CD4-positive, CD25-positive, alpha-beta regulatory T cell (primary cell): Measurements from ENCODE around the gene KIFBP. TPM values are rescaled to one million over a fixed set of nuclear protein-coding genes. Genes with fewer than 3 reads are reported as not detected.
"Not testable (repeated sequence)": the region's sequence is repeated elsewhere in the genome, so short reads cannot be mapped to it uniquely, and the experiment has no call there.

Experiments used
- ATAC-seq, 2 donors: fragments of 150-1000 bp; cut with Tn5 transposase; one replicate each; pipeline ENCODE4 v1.10.0; 2021; ENCODE audit warnings: low read depth in 2 of 2, moderate number of reproducible peaks in 2 of 2, moderate library complexity in 1 of 2
- DNase-seq, 3 donors: peaks; one replicate each; pipeline versions ENCODE4 v3.0.0 to v3.0.0-alpha.2; 2012 to 2022; ENCODE audit warnings: mixed read lengths in 1 of 3
- H3K27ac ChIP-seq: one replicate; pipeline ENCODE4 v1.7.0; 2013; ENCODE audit warnings: mild to moderate bottlenecking, low read length; ENCODE audit not compliant: insufficient read depth, poor library complexity, severe bottlenecking
- H3K27me3 ChIP-seq: one replicate; pipeline ENCODE4 v1.7.0; 2013; ENCODE audit warnings: low read length; ENCODE audit not compliant: control insufficient read depth, insufficient read depth
- H3K36me3 ChIP-seq: one replicate; pipeline ENCODE4 v1.7.0; 2013; ENCODE audit warnings: mild to moderate bottlenecking, low read length, moderate library complexity; ENCODE audit not compliant: control insufficient read depth, insufficient read depth
- H3K4me1 ChIP-seq: 2 replicates; pipeline ENCODE4 v1.7.0; 2013; ENCODE audit warnings: mild to moderate bottlenecking, low read length; ENCODE audit not compliant: insufficient read depth, control insufficient read depth, poor library complexity, severe bottlenecking
- H3K4me3 ChIP-seq: one replicate; pipeline ENCODE4 v1.7.0; 2013; ENCODE audit warnings: low read depth, mild to moderate bottlenecking, low read length, moderate library complexity
- H3K9me3 ChIP-seq, 2 experiments: 1 replicate in 1 of 2; 2 replicates in 1 of 2; pipeline ENCODE4 v1.7.0; 2013; ENCODE audit warnings: low read length in 2 of 2, mild to moderate bottlenecking in 1 of 2, moderate library complexity in 1 of 2; ENCODE audit not compliant: control insufficient read depth in 2 of 2
- H3K27ac Mint-ChIP-seq, 3 donors: one replicate each; pipeline ENCODE4 v1.8.0; 2020 to 2022; ENCODE audit warnings: mild to moderate bottlenecking in 3 of 3, mixed read lengths in 3 of 3, moderate library complexity in 2 of 3
- H3K27me3 Mint-ChIP-seq: one replicate; pipeline ENCODE4 v1.8.0; 2022; ENCODE audit warnings: mild to moderate bottlenecking, mixed read lengths
- H3K36me3 Mint-ChIP-seq: one replicate; pipeline ENCODE4 v1.8.0; 2020; ENCODE audit warnings: mixed read lengths
- H3K4me1 Mint-ChIP-seq, 4 donors: one replicate each; pipeline ENCODE4 v1.8.0; 2020 to 2022; ENCODE audit warnings: mixed read lengths in 4 of 4, mild to moderate bottlenecking in 1 of 4
- H3K4me3 Mint-ChIP-seq, 4 donors: one replicate each; pipeline ENCODE4 v1.8.0; 2020 to 2022; ENCODE audit warnings: mild to moderate bottlenecking in 4 of 4, mixed read lengths in 4 of 4, moderate library complexity in 3 of 4
- H3K9me3 Mint-ChIP-seq, 7 donors: one replicate each; pipeline ENCODE4 v1.8.0; 2020 to 2022; ENCODE audit warnings: mixed read lengths in 7 of 7, mild to moderate bottlenecking in 3 of 7, moderate library complexity in 2 of 7
- polyA plus RNA-seq, 4 donors: library from polyadenylated mRNA; unstranded; fragments of 300-500 nt; fragmentation: Illumina TruSeq; gene quantifications; one replicate each; pipeline ENCODE4 v1.2.3, GENCODE V29; 2021
- total RNA-seq: library from RNA; stranded (reverse); gene quantifications from one replicate; pipeline ENCODE4 v1.2.3, GENCODE V29; 2022

Gene KIFBP
- total and polyA plus RNA-seq, 5 donors from 2014 or later: 2.9 to 5.1 (median 4.4) TPM

DNA sequence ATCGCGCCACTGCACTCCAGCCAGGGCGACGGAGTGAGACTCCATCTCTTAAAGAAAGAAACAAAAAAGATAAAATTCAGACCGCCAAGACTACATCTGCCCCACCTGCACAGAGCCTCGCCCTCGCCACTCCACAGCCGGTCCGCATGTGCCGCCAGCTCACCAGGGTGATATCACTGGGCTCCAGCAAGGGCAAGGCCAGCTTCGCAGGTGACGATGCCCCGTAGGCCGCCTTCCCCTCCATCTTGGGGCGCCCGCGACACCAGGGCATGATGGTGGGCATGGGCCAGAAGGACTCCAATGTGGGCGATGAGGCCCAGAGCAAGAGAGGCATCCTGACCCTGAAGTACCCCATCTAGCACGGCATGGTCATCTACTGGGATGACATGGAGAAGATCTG, 34.0 kb downstream of the KIFBP start:
- H3K27me3 ChIP-seq: no peaks in the 10 kb centered on the region
- no peak overlapping the region for H3K4me3 ChIP-seq
- H3K4me1 Mint-ChIP-seq: peaks cover 3 to 13% (median 6%) of the 10 kb centered on the region in 4 donors
- no peaks in the 10 kb centered on the region for H3K36me3 ChIP-seq
- DNase-seq (no peak), ATAC-seq (no peak)
- H3K9me3 Mint-ChIP-seq: no peaks in the 10 kb centered on the region
- no peaks in the 10 kb centered on the region for H3K27me3 Mint-ChIP-seq
- H3K4me3 Mint-ChIP-seq: no peak overlapping the region
- no peaks in the 10 kb centered on the region for H3K9me3 ChIP-seq
- H3K4me1 ChIP-seq: peaks cover 5% of the 10 kb centered on the region
- no peak overlapping the region for H3K27ac Mint-ChIP-seq
- no peak overlapping the region for H3K27ac ChIP-seq
- H3K36me3 Mint-ChIP-seq: peaks cover 16% of the 10 kb centered on the region

DNA sequence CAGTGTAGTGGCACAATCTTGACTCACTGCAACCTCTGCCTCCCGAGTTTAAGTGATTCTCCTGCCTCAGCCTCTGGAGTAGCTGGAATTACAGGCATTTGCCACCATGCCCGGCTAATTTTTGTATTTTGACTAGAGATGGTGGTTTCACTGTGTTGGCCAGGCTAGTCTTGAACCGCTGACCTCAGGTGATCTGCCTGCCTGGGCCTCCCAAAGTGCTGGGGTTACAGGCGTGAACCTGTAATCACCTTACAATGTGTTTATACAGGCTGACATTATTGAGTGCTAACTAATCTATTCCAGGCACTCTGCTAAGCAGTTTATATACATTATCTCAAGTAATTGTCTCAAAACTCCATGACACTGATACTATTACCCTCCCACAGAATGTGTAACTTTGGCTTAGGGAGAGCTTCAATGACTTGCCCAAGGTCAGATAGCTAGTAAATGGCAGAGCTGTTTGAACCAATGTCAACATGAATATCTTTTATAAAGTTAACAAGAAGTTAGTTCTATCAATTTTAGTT, 36.8 kb downstream of the KIFBP start:
- Histone ChIP-seq H3K4me1 (peaks cover 6% of the 10 kb centered on the region), H3K9me3 (no peaks in the 10 kb centered on the region), H3K4me3 (no peak overlapping the region), H3K27ac (no peak overlapping the region), H3K36me3 (no peaks in the 10 kb centered on the region), H3K27me3 (no peaks in the 10 kb centered on the region)
- Mint-ChIP-seq H3K4me3 (no peak overlapping the region), H3K36me3 (no peaks in the 10 kb centered on the region), H3K27me3 (no peaks in the 10 kb centered on the region), H3K9me3 (no peaks in the 10 kb centered on the region), H3K4me1 (peaks cover 6 to 13% (median 9%) of the 10 kb centered on the region in 4 donors), H3K27ac (peak overlapping the region in 1 of 3 donors; percentile 4)
- DNase-seq: no peak
- ATAC-seq: no peak

DNA sequence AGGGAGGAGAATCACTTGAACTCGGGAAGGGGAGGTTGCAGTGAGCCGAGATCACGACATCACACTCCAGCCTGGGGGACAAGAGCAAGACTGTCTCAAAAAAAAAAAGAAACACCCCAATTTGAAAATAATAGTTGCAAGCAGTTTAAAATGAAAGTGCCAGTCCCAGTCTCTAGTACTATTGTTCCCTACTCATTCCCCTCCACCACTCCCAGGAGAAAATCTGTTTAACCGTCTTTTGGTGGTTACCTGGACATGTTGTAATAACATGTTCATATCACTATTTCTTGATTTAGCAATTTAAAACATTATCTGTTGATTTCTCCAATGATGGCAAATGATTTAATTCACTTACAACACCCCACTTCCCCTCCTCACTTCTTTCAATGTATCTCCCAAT, 44.7 kb downstream of the KIFBP start:
- no peaks in the 10 kb centered on the region for H3K4me1 Mint-ChIP-seq
- H3K27me3 Mint-ChIP-seq: no peaks in the 10 kb centered on the region
- no peak for ATAC-seq
- H3K9me3 Mint-ChIP-seq: no peaks in the 10 kb centered on the region
- H3K4me1 ChIP-seq: no peaks in the 10 kb centered on the region
- no peak for DNase-seq
- no peak overlapping the region for H3K4me3 ChIP-seq
- no peaks in the 10 kb centered on the region for H3K36me3 Mint-ChIP-seq
- H3K27me3 ChIP-seq: no peaks in the 10 kb centered on the region
- no peaks in the 10 kb centered on the region for H3K9me3 ChIP-seq
- H3K27ac ChIP-seq: no peak overlapping the region
- H3K4me3 Mint-ChIP-seq: no peak overlapping the region
- H3K27ac Mint-ChIP-seq: no peak overlapping the region
- H3K36me3 ChIP-seq: no peaks in the 10 kb centered on the region

DNA sequence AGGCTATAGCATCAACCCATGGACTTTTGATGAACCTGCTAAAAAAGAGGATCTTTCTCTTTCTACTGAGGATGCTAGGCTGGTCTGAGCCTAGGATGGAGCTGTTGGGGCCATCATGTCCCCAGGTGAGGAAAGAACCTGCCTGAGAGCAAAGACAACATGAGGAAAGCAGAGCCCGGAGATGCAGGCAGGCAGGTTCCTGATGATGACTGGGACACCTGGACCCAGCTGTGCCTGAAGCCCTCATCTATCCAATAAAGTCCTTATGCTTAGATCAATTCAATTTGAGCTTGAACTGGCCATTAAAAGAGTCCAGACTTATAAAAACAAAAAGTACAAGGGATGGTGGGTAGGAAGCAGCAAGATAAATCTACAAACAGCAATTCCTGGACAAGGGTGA, 48.9 kb downstream of the KIFBP start:
- H3K4me3 ChIP-seq: no peak overlapping the region
- H3K36me3 ChIP-seq: no peaks in the 10 kb centered on the region
- no peak overlapping the region for H3K27ac ChIP-seq
- no peaks in the 10 kb centered on the region for H3K4me1 ChIP-seq
- Mint-ChIP-seq H3K4me3 (no peak overlapping the region), H3K27me3 (no peaks in the 10 kb centered on the region), H3K9me3 (no peaks in the 10 kb centered on the region), H3K4me1 (no peaks in the 10 kb centered on the region), H3K36me3 (no peaks in the 10 kb centered on the region), H3K27ac (no peak overlapping the region)
- DNase-seq (no peak), ATAC-seq (no peak)
- H3K9me3 ChIP-seq: no peaks in the 10 kb centered on the region
- no peaks in the 10 kb centered on the region for H3K27me3 ChIP-seq

DNA sequence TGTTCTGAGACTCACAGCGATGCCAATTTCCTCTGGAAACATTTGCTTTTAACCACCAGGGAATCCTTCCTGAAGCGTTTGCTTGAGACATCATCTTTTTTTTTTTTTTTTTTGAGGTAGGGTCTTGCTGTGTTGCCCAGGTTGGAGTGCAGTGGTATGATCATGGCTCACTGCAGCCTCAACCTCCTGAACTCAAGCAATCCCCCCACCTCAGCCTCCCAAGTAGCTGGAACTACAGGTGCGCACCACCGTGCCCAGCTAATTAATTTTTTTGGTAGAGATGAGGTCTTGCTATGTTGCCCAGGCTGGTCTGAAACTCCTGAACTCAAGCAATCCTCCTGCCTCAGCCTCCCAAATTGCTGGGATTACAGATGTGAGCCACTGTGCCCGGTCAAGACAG, 52.3 kb downstream of the KIFBP start:
- H3K4me1 ChIP-seq: peaks cover 28% of the 10 kb centered on the region
- not testable (repeated sequence) for H3K4me3 ChIP-seq, H3K4me3 Mint-ChIP-seq, H3K9me3 Mint-ChIP-seq, H3K27me3 Mint-ChIP-seq, H3K27me3 ChIP-seq, H3K36me3 ChIP-seq, ATAC-seq, H3K27ac ChIP-seq, H3K9me3 ChIP-seq, DNase-seq, H3K36me3 Mint-ChIP-seq
- H3K27ac Mint-ChIP-seq: peak overlapping the region in 1 of 3 donors; percentile 75
- H3K4me1 Mint-ChIP-seq: peaks cover 12 to 25% (median 19%) of the 10 kb centered on the region in 4 donors

DNA sequence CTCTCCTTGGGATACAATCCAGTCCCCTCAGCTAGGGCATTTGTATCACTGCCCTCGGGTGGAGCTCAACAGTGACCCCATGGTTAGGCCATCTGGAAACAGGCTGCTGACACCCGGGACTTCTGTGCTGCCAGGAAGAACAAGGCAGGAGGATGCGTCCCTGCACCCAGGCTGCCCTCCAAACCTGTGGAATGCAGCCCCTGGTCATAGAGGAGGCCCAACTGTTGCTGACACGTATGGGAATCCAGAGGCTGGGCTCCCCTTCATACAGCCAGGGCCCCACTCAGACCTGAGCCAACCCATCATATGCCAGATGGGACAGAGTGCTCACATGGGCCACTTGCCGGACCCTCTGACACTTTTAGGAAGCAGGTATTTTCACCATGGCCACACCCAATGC, 53.8 kb downstream of the KIFBP start:
- H3K9me3 ChIP-seq: no peaks in the 10 kb centered on the region
- H3K4me1 Mint-ChIP-seq: peaks cover 12 to 40% (median 23%) of the 10 kb centered on the region in 4 donors
- H3K27ac Mint-ChIP-seq: peak overlapping the region in 2 of 3 donors; percentile 44 to 56
- H3K27me3 ChIP-seq: no peaks in the 10 kb centered on the region
- DNase-seq (no peak), ATAC-seq (no peak)
- H3K9me3 Mint-ChIP-seq: no peaks in the 10 kb centered on the region
- peaks cover 33% of the 10 kb centered on the region for H3K4me1 ChIP-seq
- no peak overlapping the region for H3K27ac ChIP-seq
- no peak overlapping the region for H3K4me3 ChIP-seq
- H3K27me3 Mint-ChIP-seq: no peaks in the 10 kb centered on the region
- H3K36me3 ChIP-seq: no peaks in the 10 kb centered on the region
- H3K36me3 Mint-ChIP-seq: no peaks in the 10 kb centered on the region
- H3K4me3 Mint-ChIP-seq: no peak overlapping the region

DNA sequence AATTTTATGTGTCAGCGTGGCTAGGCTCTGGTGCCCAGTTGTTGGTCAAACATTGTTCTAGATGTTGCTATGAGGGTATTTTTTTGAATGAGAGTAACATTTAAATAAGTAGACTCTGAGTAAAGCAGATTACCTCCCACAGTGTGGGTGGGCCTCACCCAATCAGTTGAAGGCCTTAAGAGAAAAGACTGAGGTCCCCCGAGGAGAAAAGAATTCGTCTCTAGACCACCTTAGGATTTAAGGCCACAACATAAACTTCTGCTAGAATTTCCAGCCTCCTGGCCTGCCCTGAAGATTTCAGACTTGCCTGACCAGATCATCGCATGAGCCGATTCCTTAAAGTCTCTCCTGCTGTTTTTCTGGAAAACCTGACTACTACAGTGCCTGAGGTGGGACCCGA, 54.2 kb downstream of the KIFBP start:
- H3K4me3 ChIP-seq: no peak overlapping the region
- H3K9me3 Mint-ChIP-seq: no peaks in the 10 kb centered on the region
- DNase-seq: no peak
- H3K36me3 Mint-ChIP-seq: no peaks in the 10 kb centered on the region
- H3K27me3 Mint-ChIP-seq: no peaks in the 10 kb centered on the region
- no peak for ATAC-seq
- H3K9me3 ChIP-seq: no peaks in the 10 kb centered on the region
- peak overlapping the region; percentile 84 for H3K27ac ChIP-seq
- peaks cover 12 to 44% (median 23%) of the 10 kb centered on the region in 4 donors for H3K4me1 Mint-ChIP-seq
- no peaks in the 10 kb centered on the region for H3K36me3 ChIP-seq
- H3K4me1 ChIP-seq: peaks cover 34% of the 10 kb centered on the region
- H3K27ac Mint-ChIP-seq: peak overlapping the region in 2 of 3 donors; percentile 25 to 35
- H3K4me3 Mint-ChIP-seq: no peak overlapping the region
- no peaks in the 10 kb centered on the region for H3K27me3 ChIP-seq

DNA sequence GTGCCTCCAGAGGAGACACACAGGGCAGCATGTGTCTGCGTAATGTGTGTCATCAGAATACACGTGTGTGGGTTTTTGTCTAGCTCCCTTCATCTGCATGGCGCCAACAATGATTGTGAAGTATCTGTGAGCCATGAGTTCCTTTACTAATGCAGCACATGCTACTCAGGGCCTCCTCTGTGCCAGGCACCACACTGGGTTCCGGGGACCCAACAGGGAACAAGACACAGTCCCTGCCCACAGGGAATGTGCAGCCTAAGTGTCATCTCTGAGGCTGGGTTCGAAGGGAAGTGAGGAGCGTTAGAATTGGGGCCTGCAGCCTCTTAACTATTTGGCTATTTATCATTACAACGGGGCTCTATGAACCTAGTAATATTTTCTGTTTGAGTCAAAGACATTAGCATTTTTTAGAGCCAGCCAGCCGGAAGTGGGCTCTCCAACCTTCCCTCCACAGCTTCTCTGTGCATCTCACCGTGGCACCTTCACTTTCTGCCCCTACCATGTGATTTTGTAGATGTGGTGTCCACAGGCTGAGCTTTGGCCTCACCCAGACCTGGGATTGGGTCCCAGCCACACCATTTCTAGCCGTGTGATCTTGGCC, 55.4 kb downstream of the KIFBP start:
- H3K27ac Mint-ChIP-seq: peak overlapping the region; percentile 95 to 96 (median 96)
- H3K4me1 Mint-ChIP-seq: peaks cover 12 to 54% (median 25%) of the 10 kb centered on the region in 4 donors
- peaks cover 45% of the 10 kb centered on the region for H3K4me1 ChIP-seq
- H3K4me3 Mint-ChIP-seq: peak overlapping the region; percentile 44 to 87 (median 64)
- no peaks in the 10 kb centered on the region for H3K36me3 Mint-ChIP-seq
- no peaks in the 10 kb centered on the region for H3K27me3 Mint-ChIP-seq
- peak in 2 of 3 donors; percentile 56 to 82 for DNase-seq
- no peaks in the 10 kb centered on the region for H3K9me3 Mint-ChIP-seq
- no peaks in the 10 kb centered on the region for H3K27me3 ChIP-seq
- H3K9me3 ChIP-seq: no peaks in the 10 kb centered on the region
- ATAC-seq: peak; percentile 32 to 60
- H3K27ac ChIP-seq: peak overlapping the region; percentile 84
- peak overlapping the region; percentile 67 for H3K4me3 ChIP-seq
- no peaks in the 10 kb centered on the region for H3K36me3 ChIP-seq
